Type B pancreatic cell (in vitro differentiated cells): ENCODE measurements around the gene PRKN. TPM values are rescaled to one million over a fixed set of nuclear protein-coding genes. Genes with fewer than 3 reads are reported as not detected.

ENCODE experiments used
- DNase-seq: peaks from one replicate; pipeline ENCODE4 v3.0.0; 2021; ENCODE audit warnings: mixed read lengths; ENCODE audit not compliant: unreplicated experiment; ENCODE audit errors: extremely low spot score
- H3K27ac Mint-ChIP-seq: 2 replicates; pipeline ENCODE4 v1.8.0; 2021; ENCODE audit warnings: mild to moderate bottlenecking, mixed read lengths
- H3K27me3 Mint-ChIP-seq: 2 replicates; pipeline ENCODE4 v1.8.0; 2021; ENCODE audit warnings: mixed read lengths
- H3K36me3 Mint-ChIP-seq: 2 replicates; pipeline ENCODE4 v1.8.0; 2021; ENCODE audit warnings: mixed read lengths
- H3K4me1 Mint-ChIP-seq: one replicate; pipeline ENCODE4 v1.8.0; 2021; ENCODE audit warnings: mixed read lengths; ENCODE audit not compliant: unreplicated experiment
- H3K4me3 Mint-ChIP-seq: 2 replicates; pipeline ENCODE4 v1.8.0; 2021; ENCODE audit warnings: mild to moderate bottlenecking, mixed read lengths
- H3K9me3 Mint-ChIP-seq: 2 replicates; pipeline ENCODE4 v1.8.0; 2021; ENCODE audit warnings: mixed read lengths
- total RNA-seq: library from RNA; stranded (reverse); gene quantifications from 2 replicates; pipeline ENCODE4 v1.2.1, GENCODE V29; 2021; ENCODE audit warnings: low replicate concordance
- TF ChIP-seq, protein P1 (sequence below): fragments of 200-600 bp; sonication (generic); conservative IDR thresholded peaks from 2 replicates; pipeline ENCODE4 v1.5.0; 2021; ENCODE audit warnings: antibody characterized with exemption, mild to moderate bottlenecking

The PRKN gene
- total RNA-seq, 1 donor from 2014 or later: 6.2 TPM

- no peak for DNase-seq
- no peaks in the 10 kb centered on the region for H3K27me3 Mint-ChIP-seq
- H3K27ac Mint-ChIP-seq: no peak overlapping the region
- H3K4me1 Mint-ChIP-seq: no peaks in the 10 kb centered on the region
- TF ChIP-seq, protein P1, sequence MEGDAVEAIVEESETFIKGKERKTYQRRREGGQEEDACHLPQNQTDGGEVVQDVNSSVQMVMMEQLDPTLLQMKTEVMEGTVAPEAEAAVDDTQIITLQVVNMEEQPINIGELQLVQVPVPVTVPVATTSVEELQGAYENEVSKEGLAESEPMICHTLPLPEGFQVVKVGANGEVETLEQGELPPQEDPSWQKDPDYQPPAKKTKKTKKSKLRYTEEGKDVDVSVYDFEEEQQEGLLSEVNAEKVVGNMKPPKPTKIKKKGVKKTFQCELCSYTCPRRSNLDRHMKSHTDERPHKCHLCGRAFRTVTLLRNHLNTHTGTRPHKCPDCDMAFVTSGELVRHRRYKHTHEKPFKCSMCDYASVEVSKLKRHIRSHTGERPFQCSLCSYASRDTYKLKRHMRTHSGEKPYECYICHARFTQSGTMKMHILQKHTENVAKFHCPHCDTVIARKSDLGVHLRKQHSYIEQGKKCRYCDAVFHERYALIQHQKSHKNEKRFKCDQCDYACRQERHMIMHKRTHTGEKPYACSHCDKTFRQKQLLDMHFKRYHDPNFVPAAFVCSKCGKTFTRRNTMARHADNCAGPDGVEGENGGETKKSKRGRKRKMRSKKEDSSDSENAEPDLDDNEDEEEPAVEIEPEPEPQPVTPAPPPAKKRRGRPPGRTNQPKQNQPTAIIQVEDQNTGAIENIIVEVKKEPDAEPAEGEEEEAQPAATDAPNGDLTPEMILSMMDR: no peak
- H3K4me3 Mint-ChIP-seq: no peak overlapping the region
- H3K36me3 Mint-ChIP-seq: peaks cover 4% of the 10 kb centered on the region
- no peaks in the 10 kb centered on the region for H3K9me3 Mint-ChIP-seq
Measured at GRCh38 chr6:161947371-161947770, 780.2 kb downstream of the PRKN start.

- no peak overlapping the region for H3K4me3 Mint-ChIP-seq
- H3K4me1 Mint-ChIP-seq: no peaks in the 10 kb centered on the region
- TF ChIP-seq, protein P1: no peak
- no peak for DNase-seq
- no peaks in the 10 kb centered on the region for H3K27me3 Mint-ChIP-seq
- H3K27ac Mint-ChIP-seq: no peak overlapping the region
- H3K36me3 Mint-ChIP-seq: peaks cover 4% of the 10 kb centered on the region
- H3K9me3 Mint-ChIP-seq: no peaks in the 10 kb centered on the region
Measured at GRCh38 chr6:161946461-161946860, 781.1 kb downstream of the PRKN start.

DNA sequence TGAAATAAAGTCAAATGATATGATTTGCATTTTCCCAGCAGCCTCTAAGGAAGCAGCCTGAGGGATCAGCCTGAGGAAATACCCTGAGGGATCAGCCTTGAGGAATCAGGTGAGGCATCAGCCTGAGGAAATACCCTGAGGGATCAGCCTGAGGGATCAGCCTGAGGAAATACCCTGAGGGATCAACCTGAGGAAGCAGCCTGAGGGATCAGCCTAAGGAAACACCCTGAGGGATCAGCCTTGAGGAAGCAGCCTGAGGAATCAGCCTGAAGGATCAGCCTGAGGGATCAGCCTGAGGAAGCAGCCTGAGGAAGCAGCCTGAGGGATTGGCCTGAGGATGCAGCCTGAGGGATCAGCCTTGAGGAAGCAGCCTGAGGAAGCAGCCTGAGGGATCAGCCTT, 784.0 kb downstream of the PRKN start:
- no peak for DNase-seq
- Mint-ChIP-seq H3K4me1 (no peaks in the 10 kb centered on the region), H3K4me3 (no peak overlapping the region), H3K9me3 (no peaks in the 10 kb centered on the region), H3K27me3 (no peaks in the 10 kb centered on the region), H3K36me3 (no peaks in the 10 kb centered on the region), H3K27ac (no peak overlapping the region)
- TF ChIP-seq, protein P1: no peak

DNA sequence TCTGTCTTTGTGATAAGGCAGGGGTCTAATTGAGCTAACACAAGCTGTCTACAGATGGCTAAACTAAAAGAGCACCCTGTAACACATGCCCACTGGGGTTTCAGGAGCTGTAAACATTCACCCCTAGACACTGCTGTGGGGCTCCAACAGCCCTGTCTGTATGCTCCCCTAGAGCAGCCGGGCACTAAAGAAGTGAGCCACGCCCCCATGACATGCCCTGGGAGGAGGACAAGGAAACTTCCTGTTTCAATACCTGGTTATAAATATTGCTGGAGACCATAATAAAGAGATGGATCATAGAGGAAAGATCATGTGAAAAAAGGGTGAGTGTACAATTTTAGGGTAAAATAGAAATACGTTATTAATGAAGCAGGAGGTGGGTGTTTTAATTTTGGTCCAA, 786.0 kb downstream of the PRKN start:
- no peaks in the 10 kb centered on the region for H3K27me3 Mint-ChIP-seq
- TF ChIP-seq, protein P1: no peak
- no peak overlapping the region for H3K27ac Mint-ChIP-seq
- no peak overlapping the region for H3K4me3 Mint-ChIP-seq
- H3K4me1 Mint-ChIP-seq: no peaks in the 10 kb centered on the region
- H3K9me3 Mint-ChIP-seq: no peaks in the 10 kb centered on the region
- H3K36me3 Mint-ChIP-seq: no peaks in the 10 kb centered on the region
- no peak for DNase-seq

DNA sequence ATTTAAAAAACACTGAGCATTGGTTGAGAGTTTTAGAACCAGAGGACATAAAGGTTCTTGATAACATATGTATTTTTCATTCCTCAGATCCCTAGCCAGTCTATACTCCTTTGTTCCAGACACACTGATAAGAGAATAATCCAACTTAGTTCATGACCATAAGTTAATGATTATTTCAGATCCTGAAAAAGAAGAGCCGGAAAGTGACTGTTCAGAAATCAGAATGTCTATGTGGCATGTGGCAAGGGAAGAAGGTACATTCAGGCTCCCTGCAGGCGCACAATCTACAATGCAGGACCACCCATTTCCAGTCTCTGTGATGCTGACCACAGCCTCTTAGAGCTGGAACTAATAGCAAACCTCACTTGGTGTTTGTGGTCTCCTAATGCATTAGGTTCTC, 787.0 kb downstream of the PRKN start:
- TF ChIP-seq, protein P1: no peak
- Mint-ChIP-seq H3K27ac (no peak overlapping the region), H3K4me3 (no peak overlapping the region), H3K27me3 (no peaks in the 10 kb centered on the region), H3K4me1 (no peaks in the 10 kb centered on the region), H3K9me3 (no peaks in the 10 kb centered on the region), H3K36me3 (no peaks in the 10 kb centered on the region)
- no peak for DNase-seq

GRCh38 chr6:161926324-161926723, 801.2 kb downstream of the PRKN start:
- TF ChIP-seq, protein P1: no peak
- H3K4me1 Mint-ChIP-seq: no peaks in the 10 kb centered on the region
- DNase-seq: no peak

More at GRCh38 chr6:161926324-161926723, 801.2 kb downstream of the PRKN start:
- Mint-ChIP-seq H3K36me3 (no peaks in the 10 kb centered on the region), H3K27ac (no peak overlapping the region), H3K4me3 (no peak overlapping the region), H3K9me3 (no peaks in the 10 kb centered on the region), H3K27me3 (no peaks in the 10 kb centered on the region)
